Gastrocnemius medialis (tissue), 4 donors: ENCODE measurements around the gene ITPK1. TPM values are rescaled to one million over a fixed set of nuclear protein-coding genes. Genes with fewer than 3 reads are reported as not detected.

ENCODE experiments used
- ATAC-seq, 2 donors: fragments of 150-250 bp; one replicate each; pipeline ENCODE4 v1.9.1; 2016
- DNase-seq, 2 donors: peaks; one replicate each; pipeline ENCODE4 v3.0.0-alpha.2; 2019
- H3K27ac ChIP-seq, 4 donors: fragments of 200-600 bp; sonication (generic); 1 replicate in 1 of 4; 2 replicates in 3 of 4; pipeline ENCODE4 v1.5.1; 2016 to 2018; ENCODE audit warnings: mild to moderate bottlenecking in 2 of 4, moderate library complexity in 1 of 4
- H3K27me3 ChIP-seq, 3 donors: fragments of 200-600 bp; sonication (generic) in 2 of 3; 1 replicate in 1 of 3; 2 replicates in 2 of 3; pipeline versions ENCODE4 v1.5.1 to v1.6.0; 2016 to 2019; ENCODE audit warnings: mild to moderate bottlenecking in 1 of 3, moderate library complexity in 1 of 3
- H3K36me3 ChIP-seq, 2 donors: fragments of 200-600 bp; sonication (generic) in 1 of 2; one replicate each; pipeline ENCODE4 v1.5.1; 2017 to 2018
- H3K4me1 ChIP-seq, 2 donors: fragments of 200-600 bp; sonication (generic) in 1 of 2; one replicate each; pipeline ENCODE4 v1.5.1; 2016 to 2017; ENCODE audit warnings: mild to moderate bottlenecking in 2 of 2
- H3K4me3 ChIP-seq, 4 donors: fragments of 200-600 bp; sonication (generic) in 3 of 4; 1 replicate in 1 of 4; 2 replicates in 3 of 4; pipeline ENCODE4 v1.5.1; 2016 to 2019; ENCODE audit warnings: mild to moderate bottlenecking in 2 of 4
- H3K9me3 ChIP-seq, 3 donors: fragments of 200-600 bp; sonication (generic) in 2 of 3; 1 replicate in 1 of 3; 2 replicates in 2 of 3; pipeline ENCODE4 v1.5.1; 2016 to 2019
- POLR2A ChIP-seq, 2 donors: fragments of 450-650 bp; IDR thresholded peaks; one replicate each; pipeline ENCODE4 v1.6.1; 2017; ENCODE audit warnings: antibody characterized with exemption in 2 of 2, mild to moderate bottlenecking in 2 of 2, moderate library complexity in 2 of 2
- in situ Hi-C, 4 donors: fragments of 200-750 bp; cut with MboI; loops; one replicate each; pipeline versions ENCODE4 v1.15.0 to v1.8.0; 2017; ENCODE audit warnings: low sequenced_read_pairs in 4 of 4
- intact Hi-C: fragments of 100-400 bp; cut with DNase I; formaldehyde crosslinking; loops from one replicate; pipeline ENCODE4 v1.15.1; 2023; ENCODE audit warnings: low total_unique reads
- total RNA-seq, 4 donors: library from RNA; depleted of rRNA; stranded (reverse); fragments of >200 nt; gene quantifications; one replicate each; pipeline versions ENCODE4 v1.1.0 to v1.2.3, GENCODE V29; 2016
- TF ChIP-seq, protein P1 (sequence below), 5 experiments: fragments of 450-650 bp in 3 of 5; fragments of 200-600 bp in 2 of 5; sonication (generic) in 2 of 5; IDR thresholded peaks in 4 of 5; conservative IDR thresholded peaks in 1 of 5; 1 replicate in 4 of 5; 2 replicates in 1 of 5; pipeline ENCODE4 v1.5.1; 2016 to 2019; ENCODE audit warnings: antibody characterized with exemption in 5 of 5, mild to moderate bottlenecking in 3 of 5, moderate library complexity in 3 of 5

Gene ITPK1
- total RNA-seq, 4 donors from 2014 or later = 49.7 to 80.1 (median 53.6) TPM

DNA sequence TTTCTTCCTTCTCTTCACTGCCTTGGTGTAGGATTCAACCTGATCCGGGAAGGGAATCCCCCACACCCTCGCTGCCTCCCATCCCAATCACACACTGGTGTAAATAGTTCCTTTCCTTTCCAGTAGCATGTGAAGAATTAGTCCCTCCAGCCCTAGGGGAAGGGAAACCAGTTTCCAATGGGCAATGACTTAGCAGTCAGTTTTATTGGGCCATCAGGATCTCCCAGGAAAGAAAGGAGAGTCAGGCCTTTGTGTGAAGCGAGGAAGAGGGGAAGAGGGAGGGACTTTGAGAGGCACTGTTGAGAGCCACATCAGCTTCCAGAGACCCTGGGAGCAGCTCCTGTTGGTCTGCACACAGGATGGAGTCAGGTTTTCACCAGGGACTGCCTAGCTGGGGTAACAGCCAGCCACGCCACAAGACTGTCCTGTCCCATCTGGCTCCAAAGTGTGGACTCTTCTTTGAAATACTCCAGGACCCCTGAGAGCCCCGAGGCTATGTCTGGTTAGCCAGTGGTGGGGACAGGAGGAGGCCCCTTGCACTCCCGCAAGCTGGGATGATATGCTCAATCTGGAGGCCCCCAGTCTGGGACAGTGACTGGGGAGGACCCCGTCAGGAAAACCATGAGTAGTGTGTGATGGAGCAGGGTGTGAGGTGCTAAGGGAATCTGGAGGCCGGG, 41.1 kb upstream of the ITPK1 start:
- TF ChIP-seq POLR2A (IDR thresholded peaks at IDR 0.05) = no peak
- TF ChIP-seq, protein P1, sequence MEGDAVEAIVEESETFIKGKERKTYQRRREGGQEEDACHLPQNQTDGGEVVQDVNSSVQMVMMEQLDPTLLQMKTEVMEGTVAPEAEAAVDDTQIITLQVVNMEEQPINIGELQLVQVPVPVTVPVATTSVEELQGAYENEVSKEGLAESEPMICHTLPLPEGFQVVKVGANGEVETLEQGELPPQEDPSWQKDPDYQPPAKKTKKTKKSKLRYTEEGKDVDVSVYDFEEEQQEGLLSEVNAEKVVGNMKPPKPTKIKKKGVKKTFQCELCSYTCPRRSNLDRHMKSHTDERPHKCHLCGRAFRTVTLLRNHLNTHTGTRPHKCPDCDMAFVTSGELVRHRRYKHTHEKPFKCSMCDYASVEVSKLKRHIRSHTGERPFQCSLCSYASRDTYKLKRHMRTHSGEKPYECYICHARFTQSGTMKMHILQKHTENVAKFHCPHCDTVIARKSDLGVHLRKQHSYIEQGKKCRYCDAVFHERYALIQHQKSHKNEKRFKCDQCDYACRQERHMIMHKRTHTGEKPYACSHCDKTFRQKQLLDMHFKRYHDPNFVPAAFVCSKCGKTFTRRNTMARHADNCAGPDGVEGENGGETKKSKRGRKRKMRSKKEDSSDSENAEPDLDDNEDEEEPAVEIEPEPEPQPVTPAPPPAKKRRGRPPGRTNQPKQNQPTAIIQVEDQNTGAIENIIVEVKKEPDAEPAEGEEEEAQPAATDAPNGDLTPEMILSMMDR (IDR thresholded peaks at IDR 0.05 in 4 of 5, conservative IDR thresholded peaks at IDR 0.05 in 1 of 5) = no peak

DNA sequence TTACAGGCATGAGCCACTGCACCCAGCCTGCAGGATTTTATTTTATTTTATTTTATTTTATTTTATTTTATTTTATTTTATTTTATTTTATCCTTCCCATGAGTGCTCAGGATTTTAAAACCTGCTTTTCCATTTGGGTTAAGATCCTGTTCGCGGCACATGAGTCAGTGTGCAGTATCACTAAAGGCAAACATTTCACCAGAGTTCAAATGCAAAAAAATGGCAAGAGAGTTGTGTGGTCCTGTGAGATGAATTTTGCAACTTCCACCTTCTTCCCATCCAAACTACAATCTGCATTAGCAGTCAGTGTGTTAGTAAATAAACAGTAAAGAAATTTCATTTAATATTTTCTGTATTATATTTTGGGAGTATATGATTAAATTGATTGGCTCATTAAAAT, 39.9 kb upstream of the ITPK1 start:
- Histone ChIP-seq H3K4me3 (no peak overlapping the region), H3K9me3 (no peaks in the 10 kb centered on the region), H3K36me3 (no peaks in the 10 kb centered on the region), H3K4me1 (no peaks in the 10 kb centered on the region), H3K27me3 (no peaks in the 10 kb centered on the region), H3K27ac (no peak overlapping the region)
- in situ Hi-C loops (no loop called here), intact Hi-C loops (no loop called here)
- no peak for ATAC-seq
- TF ChIP-seq, protein P1 (IDR thresholded peaks at IDR 0.05 in 4 of 5, conservative IDR thresholded peaks at IDR 0.05 in 1 of 5) = no peak
- TF ChIP-seq POLR2A (IDR thresholded peaks at IDR 0.05) = no peak
- DNase-seq = no peak

More for the DNA sequence above, 41.1 kb upstream of the ITPK1 start:
- H3K27me3 ChIP-seq = no peaks in the 10 kb centered on the region
- ATAC-seq (no peak), DNase-seq (no peak)
- intact Hi-C loops = no loop called here
- no peak overlapping the region for H3K27ac ChIP-seq
- in situ Hi-C loops = no loop called here
- no peaks in the 10 kb centered on the region for H3K4me1 ChIP-seq
- no peaks in the 10 kb centered on the region for H3K9me3 ChIP-seq
- H3K36me3 ChIP-seq = no peaks in the 10 kb centered on the region
- no peak overlapping the region for H3K4me3 ChIP-seq

DNA sequence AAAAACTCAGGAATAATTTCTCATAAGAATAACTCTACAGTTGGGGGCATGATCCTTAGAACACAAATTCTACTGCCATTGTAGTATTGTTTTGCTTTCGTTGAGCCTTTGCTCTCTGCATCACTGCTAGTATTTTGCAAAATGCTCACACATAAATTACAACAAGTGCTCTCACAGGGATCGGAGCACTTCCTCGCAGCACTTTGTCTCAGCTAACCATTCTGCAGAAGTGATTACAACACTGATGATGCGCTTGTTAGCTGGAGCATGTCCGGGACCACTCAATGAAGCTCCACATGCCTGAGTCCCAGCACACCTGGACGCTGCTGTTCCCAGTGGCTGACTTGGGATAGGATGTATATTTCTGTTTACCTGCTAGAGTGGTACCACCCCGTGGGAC, 37.4 kb upstream of the ITPK1 start:
- no peak for TF ChIP-seq POLR2A (IDR thresholded peaks at IDR 0.05)
- TF ChIP-seq, protein P1 (IDR thresholded peaks at IDR 0.05 in 4 of 5, conservative IDR thresholded peaks at IDR 0.05 in 1 of 5) = no peak
- Histone ChIP-seq H3K9me3 (no peaks in the 10 kb centered on the region), H3K4me3 (no peak overlapping the region), H3K36me3 (no peaks in the 10 kb centered on the region), H3K27ac (no peak overlapping the region), H3K4me1 (no peaks in the 10 kb centered on the region), H3K27me3 (no peaks in the 10 kb centered on the region)
- no peak for ATAC-seq
- no peak for DNase-seq
- intact Hi-C loops (no loop called here), in situ Hi-C loops (no loop called here)

DNA sequence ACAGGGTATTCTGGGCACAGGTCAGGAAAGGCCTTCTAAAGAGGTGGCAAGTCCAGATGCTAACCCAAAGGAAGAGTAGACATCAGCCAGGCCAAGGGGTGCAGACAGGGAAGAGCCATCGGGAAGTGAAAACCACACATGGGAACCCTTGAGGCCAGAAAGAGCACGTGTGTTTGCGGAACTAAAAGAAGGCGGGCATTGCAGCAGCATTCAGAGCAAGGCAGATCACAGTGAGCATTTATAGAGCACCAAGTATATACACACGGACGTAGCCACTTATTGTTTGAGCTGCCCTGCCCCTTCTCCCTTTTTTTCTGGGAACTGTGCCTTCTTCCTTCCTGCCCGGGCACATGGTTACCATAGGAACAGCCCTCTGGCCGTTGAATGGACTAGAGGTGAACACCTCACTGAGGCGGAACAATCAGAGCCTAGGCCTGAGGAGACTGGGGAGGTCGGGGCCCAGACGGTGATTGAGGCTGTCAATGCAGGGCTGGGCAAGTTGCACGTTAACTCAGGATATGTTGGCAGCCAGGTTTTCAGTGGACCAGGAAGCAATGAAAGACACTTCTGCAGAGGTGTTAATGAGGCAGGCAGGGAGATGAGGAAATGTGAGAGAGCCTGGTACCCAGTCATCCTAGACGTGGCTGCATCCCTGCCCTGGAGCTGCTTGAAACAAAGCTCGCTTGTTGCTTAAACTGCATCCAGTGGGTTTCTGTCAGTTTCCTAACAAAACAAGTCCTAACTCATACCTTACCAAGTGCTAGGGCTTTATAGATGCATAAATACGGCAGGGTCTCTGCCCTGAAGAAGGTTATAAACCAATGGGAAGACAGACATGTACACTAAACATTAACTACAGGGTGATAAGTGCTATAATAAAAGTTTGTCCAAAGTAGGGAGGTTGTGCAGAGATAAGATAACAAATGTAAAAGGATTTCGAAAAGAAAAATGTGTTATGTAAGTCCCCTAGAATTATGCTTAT, 34.8 kb upstream of the ITPK1 start:
- no peaks in the 10 kb centered on the region for H3K27me3 ChIP-seq
- no peaks in the 10 kb centered on the region for H3K36me3 ChIP-seq
- no peaks in the 10 kb centered on the region for H3K4me1 ChIP-seq
- TF ChIP-seq POLR2A (IDR thresholded peaks at IDR 0.05) = no peak
- TF ChIP-seq, protein P1 (IDR thresholded peaks at IDR 0.05 in 4 of 5, conservative IDR thresholded peaks at IDR 0.05 in 1 of 5) = no peak
- H3K9me3 ChIP-seq = no peaks in the 10 kb centered on the region
- H3K4me3 ChIP-seq = no peak overlapping the region
- no peak for DNase-seq
- no peak for ATAC-seq
- in situ Hi-C loops (no loop called here), intact Hi-C loops (no loop called here)
- no peak overlapping the region for H3K27ac ChIP-seq
